Measurements from ENCODE around the gene S100A5.
A peak's percentile ranks its signal among the peaks of the same experiment; 100 is the strongest.

S100A5 gene

DNA sequence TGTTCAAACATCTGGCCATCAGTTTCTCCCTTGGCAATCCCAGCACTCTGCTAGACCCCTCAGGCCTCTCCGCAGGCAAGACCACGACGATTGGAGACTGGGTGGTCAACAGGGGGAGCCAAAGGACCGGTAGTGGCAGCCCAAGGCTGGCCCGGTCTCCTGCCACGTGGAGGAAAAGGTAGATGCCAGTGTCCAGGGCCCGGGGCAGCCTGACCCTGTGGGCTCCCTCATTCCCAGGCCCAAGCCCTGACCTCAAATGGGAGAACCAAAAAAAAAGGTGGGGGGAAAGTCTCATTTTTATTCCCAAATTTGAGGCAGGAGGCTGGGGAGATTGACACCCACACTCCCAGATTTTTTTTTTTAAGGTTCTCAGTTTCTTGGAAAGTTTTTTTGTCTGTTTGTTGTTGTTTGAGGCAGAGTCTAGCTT, 29.7 kb downstream of the S100A5 start:
- Histone ChIP-seq H3K9me2 (replicated peaks; ENCODE audit: low read depth, low read length) (no peaks in the 10 kb centered on the region), H3K27me3 (ENCODE audit: insufficient read depth, low read length, poor library complexity, severe bottlenecking) (no peaks in the 10 kb centered on the region), H3K36me3 (ENCODE audit: insufficient read depth, low read length) (no peaks in the 10 kb centered on the region), H3K9ac (ENCODE audit: low read depth, low read length, poor library complexity, severe bottlenecking) (no peak overlapping the region), H4K20me1 (ENCODE audit: insufficient read depth, low read length, poor library complexity, severe bottlenecking) (no peaks in the 10 kb centered on the region), H3K9me3 (ENCODE audit: insufficient read depth, low read depth, low read length) (no peaks in the 10 kb centered on the region), H3K79me2 (ENCODE audit: insufficient read depth, low read length) (no peaks in the 10 kb centered on the region), H3K4me1 (ENCODE audit: insufficient read depth, low read length, poor library complexity, severe bottlenecking) (peaks cover 19% of the 10 kb centered on the region), H3K4me3 (ENCODE audit: low read length, poor library complexity, severe bottlenecking) (no peak overlapping the region), H3K4me2 (ENCODE audit: low read depth, low read length, poor library complexity, severe bottlenecking) (peak overlapping the region; percentile 33), H2AFZ (ENCODE audit: low read length) (peak overlapping the region; percentile 78), H3F3A (ENCODE audit: low read depth) (no peaks in the 10 kb centered on the region)
- TF ChIP-seq, protein P1, sequence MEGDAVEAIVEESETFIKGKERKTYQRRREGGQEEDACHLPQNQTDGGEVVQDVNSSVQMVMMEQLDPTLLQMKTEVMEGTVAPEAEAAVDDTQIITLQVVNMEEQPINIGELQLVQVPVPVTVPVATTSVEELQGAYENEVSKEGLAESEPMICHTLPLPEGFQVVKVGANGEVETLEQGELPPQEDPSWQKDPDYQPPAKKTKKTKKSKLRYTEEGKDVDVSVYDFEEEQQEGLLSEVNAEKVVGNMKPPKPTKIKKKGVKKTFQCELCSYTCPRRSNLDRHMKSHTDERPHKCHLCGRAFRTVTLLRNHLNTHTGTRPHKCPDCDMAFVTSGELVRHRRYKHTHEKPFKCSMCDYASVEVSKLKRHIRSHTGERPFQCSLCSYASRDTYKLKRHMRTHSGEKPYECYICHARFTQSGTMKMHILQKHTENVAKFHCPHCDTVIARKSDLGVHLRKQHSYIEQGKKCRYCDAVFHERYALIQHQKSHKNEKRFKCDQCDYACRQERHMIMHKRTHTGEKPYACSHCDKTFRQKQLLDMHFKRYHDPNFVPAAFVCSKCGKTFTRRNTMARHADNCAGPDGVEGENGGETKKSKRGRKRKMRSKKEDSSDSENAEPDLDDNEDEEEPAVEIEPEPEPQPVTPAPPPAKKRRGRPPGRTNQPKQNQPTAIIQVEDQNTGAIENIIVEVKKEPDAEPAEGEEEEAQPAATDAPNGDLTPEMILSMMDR (conservative IDR thresholded peaks at IDR 0.05; ENCODE audit: low read length), result peak; percentile 93
- no peak for TF ChIP-seq EZH2phosphoT487 (IDR thresholded peaks at IDR 0.05; ENCODE audit: borderline replicate concordance)

DNA sequence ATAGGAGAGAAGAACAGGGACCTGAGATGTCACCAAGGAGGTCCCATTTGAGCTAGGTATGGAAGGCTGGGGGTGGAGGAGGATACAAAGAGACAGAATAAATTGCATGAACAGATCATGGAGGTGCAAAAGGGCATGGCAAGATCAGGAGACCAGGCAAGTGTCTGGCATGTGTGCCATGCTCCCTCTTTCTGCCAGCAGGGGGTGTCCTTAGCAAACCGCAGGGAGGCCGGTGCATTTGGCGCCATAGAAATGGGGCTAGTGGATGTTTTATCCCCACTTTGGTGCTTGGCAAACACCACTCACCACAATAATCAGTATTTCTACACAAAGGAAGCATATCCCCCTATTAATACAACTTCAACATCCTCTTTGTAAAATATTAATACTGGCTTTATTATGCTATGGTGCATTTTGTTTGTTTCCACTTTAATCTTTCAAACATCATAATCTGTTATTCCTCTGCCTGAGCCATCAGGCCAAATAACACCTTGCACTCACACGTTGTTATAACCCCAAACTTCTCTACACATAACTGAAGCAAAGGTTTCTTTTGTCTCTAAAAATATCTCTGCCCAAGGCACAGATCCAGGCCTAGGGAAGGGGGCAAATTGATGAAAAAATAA, 30.9 kb downstream of the S100A5 start:
- Histone ChIP-seq H3K9ac (ENCODE audit: low read depth, low read length, poor library complexity, severe bottlenecking) (no peak overlapping the region), H3K9me2 (replicated peaks; ENCODE audit: low read depth, low read length) (no peaks in the 10 kb centered on the region), H3K4me3 (ENCODE audit: low read length, poor library complexity, severe bottlenecking) (no peak overlapping the region), H3K9me3 (ENCODE audit: insufficient read depth, low read depth, low read length) (no peaks in the 10 kb centered on the region), H4K20me1 (ENCODE audit: insufficient read depth, low read length, poor library complexity, severe bottlenecking) (no peaks in the 10 kb centered on the region), H3K4me2 (ENCODE audit: low read depth, low read length, poor library complexity, severe bottlenecking) (no peak overlapping the region), H3K27me3 (ENCODE audit: insufficient read depth, low read length, poor library complexity, severe bottlenecking) (no peaks in the 10 kb centered on the region), H2AFZ (ENCODE audit: low read length) (peak overlapping the region; percentile 37; the same call in 1 of the 2 replicates), H3K4me1 (ENCODE audit: insufficient read depth, low read length, poor library complexity, severe bottlenecking) (peaks cover 12% of the 10 kb centered on the region), H3K36me3 (ENCODE audit: insufficient read depth, low read length) (no peaks in the 10 kb centered on the region), H3F3A (ENCODE audit: low read depth) (no peaks in the 10 kb centered on the region), H3K79me2 (ENCODE audit: insufficient read depth, low read length) (no peaks in the 10 kb centered on the region)
- TF ChIP-seq, protein P1 (conservative IDR thresholded peaks at IDR 0.05; ENCODE audit: low read length), result peak; percentile 93
- no peak for TF ChIP-seq EZH2phosphoT487 (IDR thresholded peaks at IDR 0.05; ENCODE audit: borderline replicate concordance)

DNA sequence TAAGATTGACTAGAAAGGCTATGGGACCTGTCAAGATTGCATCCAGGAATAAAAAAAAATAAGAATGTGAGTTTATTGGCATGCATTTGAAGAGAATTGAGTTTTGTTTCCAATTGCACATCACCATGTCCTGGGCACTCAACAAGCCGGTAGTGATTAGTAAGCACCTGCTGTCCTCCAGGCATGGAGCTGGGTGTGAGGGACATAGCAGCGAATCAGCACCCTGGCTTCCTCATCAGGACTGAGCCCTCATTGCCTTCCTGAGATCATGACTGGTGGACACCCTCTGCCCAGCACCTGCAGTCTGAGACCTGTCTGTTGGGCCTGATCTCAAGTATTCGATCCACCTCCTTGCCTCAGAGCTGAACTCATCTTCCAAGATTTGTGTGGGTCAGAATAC, 31.7 kb downstream of the S100A5 start:
- Histone ChIP-seq H3K9me3 (ENCODE audit: insufficient read depth, low read depth, low read length) (no peaks in the 10 kb centered on the region), H3K27me3 (ENCODE audit: insufficient read depth, low read length, poor library complexity, severe bottlenecking) (no peaks in the 10 kb centered on the region), H3F3A (ENCODE audit: low read depth) (no peaks in the 10 kb centered on the region), H3K9ac (ENCODE audit: low read depth, low read length, poor library complexity, severe bottlenecking) (no peak overlapping the region), H2AFZ (ENCODE audit: low read length) (no peak overlapping the region), H3K4me3 (ENCODE audit: low read length, poor library complexity, severe bottlenecking) (no peak overlapping the region), H3K79me2 (ENCODE audit: insufficient read depth, low read length) (no peaks in the 10 kb centered on the region), H3K36me3 (ENCODE audit: insufficient read depth, low read length) (no peaks in the 10 kb centered on the region), H3K4me2 (ENCODE audit: low read depth, low read length, poor library complexity, severe bottlenecking) (no peak overlapping the region), H3K4me1 (ENCODE audit: insufficient read depth, low read length, poor library complexity, severe bottlenecking) (peaks cover 12% of the 10 kb centered on the region), H4K20me1 (ENCODE audit: insufficient read depth, low read length, poor library complexity, severe bottlenecking) (no peaks in the 10 kb centered on the region), H3K9me2 (replicated peaks; ENCODE audit: low read depth, low read length) (no peaks in the 10 kb centered on the region)
- TF ChIP-seq, protein P1 (conservative IDR thresholded peaks at IDR 0.05; ENCODE audit: low read length), result no peak
- TF ChIP-seq EZH2phosphoT487 (IDR thresholded peaks at IDR 0.05; ENCODE audit: borderline replicate concordance), result no peak
